Colonic mucosa (tissue), 4 donors: ENCODE results near the gene ANKRD13A. TPM values are rescaled to one million over a fixed set of nuclear protein-coding genes. Genes with fewer than 3 reads are reported as not detected.
"Not testable (repeated sequence)": the region's sequence is repeated elsewhere in the genome, so short reads cannot be mapped to it uniquely, and the experiment has no call there.

Experiments used
- DNase-seq: peaks from one replicate; pipeline ENCODE4 v3.0.0-alpha.2; 2020
- H3K27ac ChIP-seq: fragments of 200-600 bp; one replicate; pipeline ENCODE4 v1.8.0; 2021
- H3K27me3 ChIP-seq: fragments of 200-600 bp; one replicate; pipeline ENCODE4 v1.8.0; 2021
- H3K36me3 ChIP-seq: fragments of 200-600 bp; one replicate; pipeline ENCODE4 v1.8.0; 2021
- H3K4me1 ChIP-seq: fragments of 200-600 bp; one replicate; pipeline ENCODE4 v1.8.0; 2021; ENCODE audit warnings: mild to moderate bottlenecking
- H3K4me3 ChIP-seq: fragments of 200-600 bp; one replicate; pipeline ENCODE4 v1.8.0; 2021
- H3K9ac ChIP-seq, 2 donors: one replicate each; pipeline ENCODE4 v1.7.0; 2013; ENCODE audit warnings: control low read depth in 2 of 2, low read depth in 2 of 2, low read length in 2 of 2
- H3K9me3 ChIP-seq: fragments of 200-600 bp; one replicate; pipeline ENCODE4 v1.8.0; 2021
- intact Hi-C: fragments of 100-400 bp; cut with DNase I; formaldehyde crosslinking; loops from one replicate; pipeline ENCODE4 v1.14.1; 2022
- total RNA-seq, 2 donors: library from RNA; stranded (reverse); fragmentation: NEBNext Ultra II Directional in 1 of 2; extraction: Animal tissue kit (Norgen Biotek cat#: 25700) in 1 of 2; gene quantifications; one replicate each; pipeline ENCODE4 v1.2.1, GENCODE V29; 2021
- TF ChIP-seq, protein P1 (sequence below): fragments of 200-600 bp; IDR thresholded peaks from one replicate; pipeline ENCODE4 v1.8.0; 2022; ENCODE audit warnings: antibody characterized with exemption, mild to moderate bottlenecking
- donor health status: healthy.
- donor health status: DM: no; HTN: no; CAD: no.
- donor health status: DM: no; HTN: no; CAD: no.

Gene ANKRD13A
- total RNA-seq, 2 donors from 2014 or later, result 39.9 to 69.1 TPM

DNA sequence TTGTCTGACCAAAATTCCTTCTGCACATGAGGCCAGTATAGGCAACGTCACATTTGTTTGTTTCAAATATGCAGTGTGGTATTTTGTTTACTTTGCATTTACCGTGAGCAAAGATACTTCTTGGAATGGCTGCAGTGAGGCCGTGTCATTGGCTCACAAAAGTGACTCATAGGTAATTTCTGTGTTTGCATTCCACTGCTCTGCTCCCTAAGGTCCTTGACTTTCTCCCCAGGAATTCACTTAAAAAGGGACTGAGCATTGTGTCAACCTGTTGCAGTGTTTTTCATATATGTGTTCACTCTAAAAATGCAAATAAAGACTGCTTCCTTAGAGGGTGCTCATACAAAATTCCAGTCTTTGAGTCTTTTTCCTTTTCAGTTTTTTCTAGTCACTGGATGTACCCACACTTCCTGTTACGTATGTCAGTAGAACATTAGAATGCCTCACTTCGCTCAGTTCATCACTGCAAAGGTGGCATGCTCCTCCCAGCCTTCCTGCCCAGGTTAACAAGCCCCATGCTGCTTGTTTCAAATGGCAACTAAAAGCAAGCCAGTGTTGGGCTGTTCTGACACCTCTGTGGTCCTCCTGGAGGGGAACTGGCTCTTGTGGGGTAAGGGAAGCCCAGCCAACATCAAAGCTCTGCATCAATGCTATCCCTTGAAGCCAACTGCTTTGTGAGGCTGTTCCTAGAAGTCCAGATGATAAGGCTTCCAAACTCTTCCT, 40.0 kb downstream of the ANKRD13A start:
- DNase-seq, result peak; percentile 59
- no peak overlapping the region for H3K4me3 ChIP-seq
- TF ChIP-seq, protein P1, sequence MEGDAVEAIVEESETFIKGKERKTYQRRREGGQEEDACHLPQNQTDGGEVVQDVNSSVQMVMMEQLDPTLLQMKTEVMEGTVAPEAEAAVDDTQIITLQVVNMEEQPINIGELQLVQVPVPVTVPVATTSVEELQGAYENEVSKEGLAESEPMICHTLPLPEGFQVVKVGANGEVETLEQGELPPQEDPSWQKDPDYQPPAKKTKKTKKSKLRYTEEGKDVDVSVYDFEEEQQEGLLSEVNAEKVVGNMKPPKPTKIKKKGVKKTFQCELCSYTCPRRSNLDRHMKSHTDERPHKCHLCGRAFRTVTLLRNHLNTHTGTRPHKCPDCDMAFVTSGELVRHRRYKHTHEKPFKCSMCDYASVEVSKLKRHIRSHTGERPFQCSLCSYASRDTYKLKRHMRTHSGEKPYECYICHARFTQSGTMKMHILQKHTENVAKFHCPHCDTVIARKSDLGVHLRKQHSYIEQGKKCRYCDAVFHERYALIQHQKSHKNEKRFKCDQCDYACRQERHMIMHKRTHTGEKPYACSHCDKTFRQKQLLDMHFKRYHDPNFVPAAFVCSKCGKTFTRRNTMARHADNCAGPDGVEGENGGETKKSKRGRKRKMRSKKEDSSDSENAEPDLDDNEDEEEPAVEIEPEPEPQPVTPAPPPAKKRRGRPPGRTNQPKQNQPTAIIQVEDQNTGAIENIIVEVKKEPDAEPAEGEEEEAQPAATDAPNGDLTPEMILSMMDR, result no peak
- peak overlapping the region; percentile 76 for H3K27ac ChIP-seq
- H3K27me3 ChIP-seq, result no peaks in the 10 kb centered on the region
- H3K9me3 ChIP-seq, result no peaks in the 10 kb centered on the region
- H3K4me1 ChIP-seq, result peaks cover 12% of the 10 kb centered on the region
- peaks cover 20% of the 10 kb centered on the region for H3K36me3 ChIP-seq
- intact Hi-C loops, result no loop called here
- peak overlapping the region in 1 of 2 donors; percentile 38 for H3K9ac ChIP-seq

DNA sequence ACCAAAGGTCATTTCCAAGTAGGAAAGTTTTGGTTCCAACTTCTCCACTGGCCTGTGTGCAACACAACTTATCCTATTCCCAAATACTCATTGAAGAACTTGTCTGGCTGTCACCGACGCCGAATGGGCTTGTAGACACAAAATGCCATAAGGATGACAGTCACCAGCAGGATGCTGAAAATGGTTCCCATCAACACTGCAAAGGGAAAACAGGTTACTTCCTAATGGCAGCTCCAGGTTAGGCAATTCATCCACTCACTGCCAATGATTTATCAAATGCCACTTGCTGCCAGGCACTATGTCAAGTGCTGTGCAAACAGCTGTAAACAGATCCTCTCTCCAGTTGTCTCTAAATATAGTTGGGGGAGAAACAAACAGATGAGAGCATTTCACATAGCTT, 43.0 kb downstream of the ANKRD13A start:
- Histone ChIP-seq H3K27ac (no peak overlapping the region), H3K9ac (peak overlapping the region in 1 of 2 donors; percentile 12), H3K9me3 (no peaks in the 10 kb centered on the region), H3K4me3 (no peak overlapping the region), H3K27me3 (no peaks in the 10 kb centered on the region), H3K36me3 (peaks cover 4% of the 10 kb centered on the region), H3K4me1 (peaks cover 12% of the 10 kb centered on the region)
- intact Hi-C loops, result no loop called here
- DNase-seq, result no peak
- TF ChIP-seq, protein P1, result no peak

DNA sequence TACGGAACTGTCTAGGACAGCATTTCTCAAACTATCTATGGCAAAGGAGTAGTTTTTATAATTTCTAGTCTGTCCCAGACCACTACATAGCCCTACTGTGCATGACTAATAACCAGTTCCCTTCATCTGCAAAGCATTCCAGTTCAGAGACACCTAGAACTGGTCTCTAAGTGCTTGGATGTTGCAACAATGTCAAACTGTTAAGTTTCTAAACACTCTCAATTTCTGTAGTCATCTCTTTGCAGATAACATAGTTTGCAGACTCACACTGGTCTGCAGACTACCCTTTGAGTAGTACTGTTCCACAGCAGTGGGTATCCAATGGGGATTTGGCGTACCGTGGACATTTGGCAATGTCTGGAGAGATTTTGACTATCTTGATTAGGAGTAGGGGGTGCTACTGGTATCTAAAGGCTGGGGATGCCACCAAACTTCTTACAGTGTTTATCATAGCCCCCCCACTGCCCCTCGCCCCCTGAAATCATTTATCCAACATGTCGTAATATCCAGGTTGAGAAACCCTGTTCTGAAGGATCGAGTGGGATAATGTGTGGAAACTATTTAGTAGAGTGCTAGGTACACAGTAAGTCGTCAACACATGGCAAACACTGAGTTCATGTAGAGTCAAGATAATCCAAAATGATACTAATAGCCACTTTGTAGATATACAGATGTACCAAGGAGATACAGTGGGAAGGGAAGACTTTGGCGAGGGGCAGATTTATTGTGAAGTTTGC, 47.4 kb downstream of the ANKRD13A start:
- DNase-seq, result no peak
- Histone ChIP-seq H3K9ac (no peak overlapping the region), H3K27me3 (no peaks in the 10 kb centered on the region), H3K27ac (no peak overlapping the region), H3K36me3 (no peaks in the 10 kb centered on the region), H3K4me1 (no peaks in the 10 kb centered on the region), H3K4me3 (no peak overlapping the region), H3K9me3 (no peaks in the 10 kb centered on the region)
- intact Hi-C loops, result no loop called here
- TF ChIP-seq, protein P1, result no peak

DNA sequence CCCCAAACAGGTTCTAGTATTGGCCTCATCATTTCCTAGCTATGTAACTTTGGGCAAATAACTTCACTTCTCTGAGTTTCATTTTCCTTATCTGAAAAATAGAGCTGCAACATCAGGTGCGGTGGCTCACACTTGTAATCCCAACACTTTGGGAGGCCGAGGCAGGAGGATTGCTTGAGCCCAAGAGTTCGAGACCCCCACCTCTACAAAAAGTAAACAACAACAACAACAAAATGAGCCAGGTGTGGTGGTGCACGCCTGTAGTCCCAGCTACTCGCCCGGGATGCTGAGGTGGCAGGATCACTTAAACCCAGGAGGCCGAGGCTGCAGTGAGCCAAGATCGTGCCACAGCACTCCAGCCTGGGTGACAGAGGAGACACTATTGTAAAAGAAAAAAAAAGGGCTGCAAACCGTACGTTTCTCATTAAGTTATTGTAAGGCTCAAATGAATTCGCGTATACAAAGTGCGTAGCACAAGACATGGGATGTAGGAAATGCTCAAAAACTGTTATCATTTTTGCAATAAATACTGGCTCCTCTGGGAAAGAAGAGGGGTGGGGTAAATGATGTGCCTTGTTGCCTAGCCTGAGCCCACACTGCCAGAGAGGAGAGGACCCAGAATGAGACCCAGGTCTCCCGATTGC, 48.2 kb downstream of the ANKRD13A start:
- TF ChIP-seq, protein P1, result no peak
- H3K9ac ChIP-seq, result peak overlapping the region; percentile 71 to 77
- H3K4me3 ChIP-seq, result peak overlapping the region; percentile 72
- DNase-seq, result no peak
- H3K27ac ChIP-seq, result no peak overlapping the region
- H3K4me1 ChIP-seq, result no peaks in the 10 kb centered on the region
- no peaks in the 10 kb centered on the region for H3K27me3 ChIP-seq
- intact Hi-C loops, result no loop called here
- H3K36me3 ChIP-seq, result no peaks in the 10 kb centered on the region
- H3K9me3 ChIP-seq, result no peaks in the 10 kb centered on the region

DNA sequence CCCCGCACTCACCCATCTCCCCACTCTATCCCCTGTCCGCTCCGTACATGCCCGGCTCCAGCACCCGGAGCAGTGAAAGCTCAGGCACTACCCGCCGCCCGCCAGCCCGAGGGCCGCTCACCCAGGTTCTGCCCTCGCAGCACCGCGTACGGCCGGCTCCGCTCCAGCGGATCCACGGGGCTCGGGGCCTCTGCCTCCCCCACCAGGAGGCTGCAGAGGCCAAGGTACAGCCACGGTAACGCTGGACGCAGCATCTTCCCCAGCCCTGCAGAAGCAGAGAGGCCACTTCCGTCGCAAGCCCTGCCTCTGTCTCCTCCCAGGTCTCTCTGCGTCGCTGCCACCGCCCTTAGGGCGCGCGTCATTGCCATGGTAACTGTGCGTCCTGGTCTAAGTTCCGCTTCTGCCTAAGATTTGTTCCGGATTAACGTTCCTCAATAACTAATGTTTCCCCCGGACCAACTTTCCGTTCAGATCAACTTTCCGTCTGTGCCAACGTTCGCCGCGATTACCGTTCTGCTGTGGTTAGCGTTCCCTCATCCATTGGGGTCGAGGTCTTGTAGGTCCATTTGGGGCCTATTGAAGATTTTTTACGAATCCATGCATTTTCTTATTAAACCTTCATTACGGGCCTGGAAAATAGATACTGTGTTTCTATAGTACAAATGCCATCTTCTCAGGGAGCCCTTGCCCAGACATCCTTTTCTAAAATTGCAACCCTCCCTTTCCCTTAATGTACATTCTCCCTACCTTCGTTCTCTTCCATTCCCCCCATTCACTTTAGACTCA, 49.2 kb downstream of the ANKRD13A start, which contains the start of gene C12orf76:
Gene C12orf76, minus strand, starts transcription at position 281 of the 786 bp plus-strand sequence. Its CDS starts 27 bp downstream, at position 254.
- intact Hi-C loops, result no loop called here
- Histone ChIP-seq H3K9ac (peak within 1 kb of the TSS; percentile 71 to 77), H3K27ac (peak within 1 kb of the TSS; percentile 74), H3K4me1 (no peaks in the 10 kb centered on the region), H3K4me3 (peak within 1 kb of the TSS; percentile 72), H3K36me3 (no peaks in the 10 kb centered on the region), H3K9me3 (no peaks in the 10 kb centered on the region), H3K27me3 (no peaks in the 10 kb centered on the region)
- TF ChIP-seq, protein P1, result no peak
- DNase-seq, result peak; percentile 95

DNA sequence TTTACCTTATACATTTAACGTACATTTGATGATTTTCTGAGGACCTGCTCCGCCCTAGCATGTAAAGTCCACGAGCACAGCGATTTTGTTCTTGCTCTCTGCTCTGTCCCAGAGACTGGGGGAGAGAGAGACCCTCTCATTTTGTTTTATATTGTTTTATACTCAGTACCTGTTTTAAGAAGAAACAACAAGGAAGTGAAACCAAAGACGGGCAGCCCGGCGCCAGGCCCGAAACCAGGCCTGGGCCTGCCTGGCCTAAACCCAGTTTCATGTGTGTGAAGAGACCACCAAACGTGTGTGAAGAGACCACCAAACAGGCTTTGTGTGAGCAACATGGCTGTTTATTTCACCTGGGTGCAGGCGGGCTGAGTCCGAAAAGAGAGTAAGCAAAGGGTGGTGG, 49.8 kb downstream of the ANKRD13A start:
- H3K27me3 ChIP-seq, intact Hi-C loops, DNase-seq, H3K4me1 ChIP-seq, H3K36me3 ChIP-seq, H3K9me3 ChIP-seq: not testable (repeated sequence)
- Histone ChIP-seq H3K27ac (peak overlapping the region; percentile 74), H3K9ac (peak overlapping the region in 1 of 2 donors; percentile 77), H3K4me3 (peak overlapping the region; percentile 72)

DNA sequence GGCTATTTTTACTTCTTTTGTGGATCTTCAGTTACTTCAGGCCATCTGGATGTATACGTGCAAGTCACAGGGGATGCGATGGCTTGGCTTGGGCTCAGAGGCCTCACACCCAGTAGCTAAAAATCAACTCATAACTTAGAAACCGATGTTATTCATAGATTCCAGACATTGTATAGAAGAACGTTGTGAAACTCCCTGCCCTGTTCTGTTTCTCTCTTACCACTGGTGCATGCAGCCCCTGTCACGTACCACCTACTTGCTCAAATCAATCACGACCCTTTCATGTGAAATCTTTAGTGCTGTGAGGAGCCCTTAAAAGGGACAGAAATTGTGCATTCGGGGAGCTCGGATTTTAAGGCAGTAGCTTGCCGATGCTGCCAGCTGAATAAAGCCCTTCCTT, 50.4 kb downstream of the ANKRD13A start:
- intact Hi-C loops, H3K27me3 ChIP-seq, H3K36me3 ChIP-seq, H3K4me1 ChIP-seq, H3K27ac ChIP-seq, H3K9me3 ChIP-seq, H3K4me3 ChIP-seq, DNase-seq, H3K9ac ChIP-seq: not testable (repeated sequence)
